Esophagus squamous epithelium (tissue), 5 donors: ENCODE measurements around the gene RREB1. TPM values are rescaled to one million over a fixed set of nuclear protein-coding genes. Genes with fewer than 3 reads are reported as not detected.

Experiments used
- DNase-seq: peaks from one replicate; lab custom pipeline; 2025; lab: John Stamatoyannopoulos, UW
- H3K27ac ChIP-seq, 4 donors: fragments of 200-600 bp; sonication (generic); one replicate each; pipeline ENCODE4 v1.5.1; 2016 to 2019; ENCODE audit warnings: mild to moderate bottlenecking in 1 of 4
- H3K27me3 ChIP-seq, 4 donors: fragments of 200-600 bp; sonication (generic); 1 replicate in 3 of 4; 2 replicates in 1 of 4; pipeline versions ENCODE4 v1.5.1 to v1.6.0; 2017 to 2021; ENCODE audit warnings: antibody characterized with exemption in 1 of 4
- H3K36me3 ChIP-seq, 3 donors: fragments of 200-600 bp; sonication (generic); one replicate each; pipeline ENCODE4 v1.5.1; 2016 to 2019
- H3K4me1 ChIP-seq, 3 donors: fragments of 200-600 bp; sonication (generic); one replicate each; pipeline ENCODE4 v1.5.1; 2017 to 2019
- H3K4me3 ChIP-seq, 4 donors: fragments of 200-600 bp; sonication (generic); 1 replicate in 3 of 4; 2 replicates in 1 of 4; pipeline ENCODE4 v1.5.1; 2016 to 2019; ENCODE audit warnings: mild to moderate bottlenecking in 2 of 4, moderate library complexity in 1 of 4
- H3K9me3 ChIP-seq, 3 donors: fragments of 200-600 bp; sonication (generic); one replicate each; pipeline ENCODE4 v1.5.1; 2016 to 2019
- CTCF ChIP-seq, 6 experiments: fragments of 450-650 bp in 4 of 6; fragments of 200-600 bp in 2 of 6; sonication (generic) in 2 of 6; IDR thresholded peaks; one replicate each; pipeline ENCODE4 v1.5.1; 2016 to 2019; ENCODE audit warnings: antibody characterized with exemption in 6 of 6, mild to moderate bottlenecking in 4 of 6, moderate library complexity in 4 of 6
- POLR2A ChIP-seq, 4 donors: fragments of 450-650 bp; IDR thresholded peaks; one replicate each; pipeline ENCODE4 v1.6.1; 2017; ENCODE audit warnings: antibody characterized with exemption in 4 of 4, mild to moderate bottlenecking in 4 of 4, moderate library complexity in 3 of 4
- WGBS, 2 donors: methylation state at CpG; one replicate each; pipeline ENCODE4 v1.1.5; 2018; 5-methylcytosine and 5-hydroxymethylcytosine counted together
- intact Hi-C: fragments of 100-400 bp; cut with DNase I; formaldehyde crosslinking; loops from one replicate; pipeline ENCODE4 v1.15.0; 2022
- total RNA-seq, 4 donors: library from RNA; depleted of rRNA; stranded (reverse); fragments of >200 nt; gene quantifications; one replicate each; pipeline ENCODE4 v1.1.0, GENCODE V29; 2016
- donor health status: DM: yes; HTN: yes; CAD: no.

RREB1 gene
- total RNA-seq, 4 donors from 2014 or later = 41.7 to 79.6 (median 57.5) TPM

DNA sequence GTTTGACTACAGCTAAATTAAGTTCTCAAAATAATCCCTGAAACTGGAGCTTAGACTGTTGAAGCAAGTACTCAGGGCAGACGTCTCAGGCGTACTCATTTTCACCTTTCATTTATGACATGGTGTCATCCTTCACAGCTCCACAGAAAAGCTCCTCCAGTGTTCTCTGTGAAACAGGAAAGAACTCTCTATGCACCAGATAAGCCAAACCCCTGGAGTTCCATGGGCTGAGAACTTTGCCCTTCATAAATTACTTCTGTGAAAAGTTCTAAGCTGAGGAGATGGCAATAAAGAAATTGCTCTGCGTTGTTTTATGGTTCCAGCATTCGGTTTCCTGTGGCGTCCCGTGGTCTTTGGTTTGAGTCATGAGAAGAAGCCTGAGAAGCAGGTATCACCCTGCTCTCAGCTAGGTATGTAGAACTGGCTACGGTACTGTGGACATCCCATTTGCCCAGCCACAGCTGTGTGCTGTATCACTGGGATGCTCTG lies 20.2 kb upstream of the RREB1 start:
- Histone ChIP-seq H3K4me3 (peak overlapping the region in 1 of 4 donors; percentile 49), H3K4me1 (peaks cover 0 to 22% (median 9%) of the 10 kb centered on the region in 3 donors), H3K36me3 (no peaks in the 10 kb centered on the region), H3K9me3 (no peaks in the 10 kb centered on the region), H3K27me3 (no peaks in the 10 kb centered on the region), H3K27ac (peak overlapping the region; percentile 3 to 62 (median 52))
- intact Hi-C loops = no loop called here
- TF ChIP-seq CTCF (IDR thresholded peaks at IDR 0.05) (no peak), POLR2A (IDR thresholded peaks at IDR 0.05) (no peak)
- WGBS, 2 donors = 72 to 81% methylated on average over 7 of the region's 7 CpGs
- DNase-seq = no peak

GRCh38 chr6:7088076-7088742 lies 19.6 kb upstream of the RREB1 start:
- no peak overlapping the region for H3K4me3 ChIP-seq
- no peaks in the 10 kb centered on the region for H3K9me3 ChIP-seq
- intact Hi-C loops = no loop called here
- no peak for DNase-seq
- H3K27me3 ChIP-seq = no peaks in the 10 kb centered on the region
- no peak for TF ChIP-seq CTCF (IDR thresholded peaks at IDR 0.05)
- TF ChIP-seq POLR2A (IDR thresholded peaks at IDR 0.05) = no peak
- no peaks in the 10 kb centered on the region for H3K36me3 ChIP-seq
- 66 to 68% methylated on average over 2 of the region's 2 CpGs for WGBS, 2 donors
- H3K4me1 ChIP-seq = peaks cover 0 to 22% (median 9%) of the 10 kb centered on the region in 3 donors
- no peak overlapping the region for H3K27ac ChIP-seq

DNA sequence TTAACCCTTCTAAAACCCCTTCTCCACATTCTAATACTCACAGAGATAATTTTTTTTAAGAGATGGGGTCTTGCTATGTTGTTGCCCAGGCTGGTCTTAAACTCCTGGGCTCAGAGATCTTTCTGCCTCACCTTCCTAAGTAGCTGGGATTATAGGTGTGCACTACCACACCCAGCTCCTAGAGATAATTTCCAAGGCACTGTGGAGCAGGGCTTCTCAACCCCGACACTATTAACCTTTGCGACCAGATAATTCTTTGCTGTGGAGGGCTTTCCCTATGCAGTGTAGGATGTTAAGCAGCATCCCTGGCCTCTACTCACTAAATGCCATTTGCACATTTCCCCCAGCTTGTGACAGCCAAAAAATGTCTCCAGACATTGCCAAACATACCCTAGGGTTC lies 8.8 kb upstream of the RREB1 start:
- no peak overlapping the region for H3K27ac ChIP-seq
- intact Hi-C loops = no loop called here
- no peaks in the 10 kb centered on the region for H3K36me3 ChIP-seq
- 100% methylated on average over 2 of the region's 2 CpGs for WGBS, 2 donors
- no peaks in the 10 kb centered on the region for H3K9me3 ChIP-seq
- H3K4me3 ChIP-seq = no peak overlapping the region
- DNase-seq = no peak
- TF ChIP-seq CTCF (IDR thresholded peaks at IDR 0.05) = no peak
- TF ChIP-seq POLR2A (IDR thresholded peaks at IDR 0.05) = no peak
- no peaks in the 10 kb centered on the region for H3K4me1 ChIP-seq
- H3K27me3 ChIP-seq = no peaks in the 10 kb centered on the region

GRCh38 chr6:7100072-7100752 lies 7.5 kb upstream of the RREB1 start:
- no peak overlapping the region for H3K4me3 ChIP-seq
- H3K27ac ChIP-seq = no peak overlapping the region
- H3K9me3 ChIP-seq = no peaks in the 10 kb centered on the region
- H3K36me3 ChIP-seq = no peaks in the 10 kb centered on the region
- no peaks in the 10 kb centered on the region for H3K27me3 ChIP-seq
- TF ChIP-seq CTCF (IDR thresholded peaks at IDR 0.05) (no peak), POLR2A (IDR thresholded peaks at IDR 0.05) (no peak)
- intact Hi-C loops = no loop called here
- no peak for DNase-seq
- H3K4me1 ChIP-seq = no peaks in the 10 kb centered on the region
- 66 to 76% methylated on average over 3 of the region's 3 CpGs for WGBS, 2 donors

DNA sequence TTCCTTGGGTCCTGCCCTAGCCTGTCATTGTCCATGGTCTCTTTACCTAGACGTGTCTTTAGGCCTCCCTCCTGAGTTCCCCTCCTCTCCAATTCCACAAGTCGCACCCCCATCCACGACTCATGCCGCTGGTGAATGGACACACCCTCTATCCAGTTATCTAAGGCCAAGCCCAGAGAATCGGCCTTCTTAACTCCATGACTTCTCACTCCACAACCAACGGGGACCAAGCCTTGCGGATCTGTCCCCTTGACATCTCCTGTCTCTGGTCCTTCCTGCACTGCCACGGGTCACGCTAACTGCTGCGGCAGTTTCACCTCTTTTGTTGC lies 7.0 kb upstream of the RREB1 start:
- no peak for DNase-seq
- no peak overlapping the region for H3K27ac ChIP-seq
- H3K27me3 ChIP-seq = no peaks in the 10 kb centered on the region
- no peaks in the 10 kb centered on the region for H3K4me1 ChIP-seq
- no peaks in the 10 kb centered on the region for H3K9me3 ChIP-seq
- TF ChIP-seq CTCF (IDR thresholded peaks at IDR 0.05) (no peak), POLR2A (IDR thresholded peaks at IDR 0.05) (no peak)
- no peaks in the 10 kb centered on the region for H3K36me3 ChIP-seq
- intact Hi-C loops = no loop called here
- no peak overlapping the region for H3K4me3 ChIP-seq
- WGBS, 2 donors = 77 to 85% methylated on average over 10 of the region's 10 CpGs
